GM12892 (cell line): ENCODE measurements around the gene TCF4.

Experiments
- POLR2AphosphoS5 ChIP-seq: IDR thresholded peaks from 2 replicates; pipeline ENCODE4 v1.6.1; 2011; ENCODE audit warnings: low read depth, low read length, control low read depth
- TAF1 ChIP-seq: IDR thresholded peaks from 2 replicates; pipeline ENCODE4 v1.6.1; 2011; ENCODE audit warnings: low read depth, mild to moderate bottlenecking, control low read depth, low read length, borderline replicate concordance

DNA sequence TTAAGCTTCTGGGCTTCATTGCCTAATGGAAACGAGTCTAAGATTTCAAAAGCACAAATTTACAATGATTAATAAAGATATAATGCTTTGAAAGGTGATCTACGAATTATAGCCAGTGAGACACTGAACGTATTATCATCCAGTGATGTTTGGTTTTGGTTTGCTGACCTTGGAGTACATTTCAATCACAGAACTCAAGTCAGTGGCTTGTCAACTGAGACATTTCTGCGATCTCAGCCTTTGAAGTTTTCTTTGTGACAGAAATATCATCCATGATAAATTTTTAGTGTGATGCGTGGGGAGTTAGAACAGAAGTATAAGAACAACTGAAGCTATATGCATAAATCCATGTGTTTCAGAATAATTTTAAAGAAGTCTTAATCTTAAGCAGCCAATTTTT, 263.8 kb downstream of the TCF4 start:
- TF ChIP-seq POLR2AphosphoS5: no peak
- no peak for TF ChIP-seq TAF1
